ENCODE measurements around the gene POC1B.

The POC1B gene

GRCh38 chr12:89525824-89526770, at the start of gene POC1B:
TSS of gene POC1B (minus strand) at chr12:89526047. CDS start at chr12:89525895, 152 bp downstream.
- DNase-seq (ENCODE audit: low read depth, low spot score) = no peak

- DNase-seq (ENCODE audit: low read depth, low spot score) = no peak
Measured at GRCh38 chr12:89575374-89575773, 49.5 kb upstream of the POC1B start.

GRCh38 chr12:89574736-89575208, 48.9 kb upstream of the POC1B start:
- peak; percentile 56 for DNase-seq (ENCODE audit: low read depth, low spot score)

- DNase-seq (ENCODE audit: low read depth, low spot score) = no peak
Measured at GRCh38 chr12:89573051-89573810, 47.4 kb upstream of the POC1B start.

GRCh38 chr12:89571491-89572195, 45.8 kb upstream of the POC1B start:
- DNase-seq (ENCODE audit: low read depth, low spot score) = no peak

GRCh38 chr12:89568484-89568883, 42.6 kb upstream of the POC1B start:
- no peak for DNase-seq (ENCODE audit: low read depth, low spot score)

GRCh38 chr12:89567691-89568239, 41.9 kb upstream of the POC1B start:
- no peak for DNase-seq (ENCODE audit: low read depth, low spot score)

- DNase-seq (ENCODE audit: low read depth, low spot score) = no peak
Measured at GRCh38 chr12:89566615-89567014, 40.8 kb upstream of the POC1B start.

DNA sequence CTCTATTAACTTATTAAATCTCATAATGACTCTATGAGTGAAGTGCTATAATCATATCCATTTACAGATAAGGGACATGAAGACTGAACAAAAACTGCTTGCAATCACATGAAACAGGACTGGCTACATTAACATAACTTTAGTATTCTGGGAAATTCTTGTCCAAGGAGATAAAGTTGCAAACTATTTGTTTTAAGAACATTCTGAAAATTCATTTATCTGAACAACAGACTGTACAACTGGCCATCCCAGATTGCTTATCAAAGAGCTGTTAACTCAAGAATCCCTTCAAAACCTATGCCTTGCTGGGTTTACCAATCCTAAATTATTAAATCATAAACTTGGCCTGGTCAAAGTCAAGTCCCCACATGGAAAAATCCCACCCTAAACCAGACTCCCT, 39.2 kb upstream of the POC1B start:
- DNase-seq (ENCODE audit: low read depth, low spot score) = no peak

DNA sequence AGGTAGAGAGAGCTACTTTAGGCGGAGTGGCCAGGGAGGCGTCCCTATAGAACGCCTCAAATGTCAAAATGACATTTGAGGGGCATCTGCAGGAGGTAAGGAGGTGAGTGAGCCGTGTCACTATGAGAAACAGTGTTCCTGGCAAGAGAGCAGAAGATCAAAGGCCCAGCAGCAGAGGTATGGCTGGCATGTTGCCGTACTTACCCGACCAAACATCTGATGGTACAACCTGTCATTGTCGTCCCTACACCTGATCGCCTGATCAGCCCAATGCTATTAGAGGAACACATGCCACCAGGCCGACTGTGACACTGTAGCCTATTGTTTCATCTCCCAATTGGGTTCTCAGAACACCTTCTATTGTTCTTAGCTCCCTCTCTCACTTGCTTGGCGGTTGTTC, 33.9 kb upstream of the POC1B start:
- DNase-seq (ENCODE audit: low read depth, low spot score) = no peak

GRCh38 chr12:89556976-89557375, 31.1 kb upstream of the POC1B start:
- DNase-seq (ENCODE audit: low read depth, low spot score) = no peak

- DNase-seq (ENCODE audit: low read depth, low spot score) = no peak
Measured at GRCh38 chr12:89552376-89552775, 26.5 kb upstream of the POC1B start.

DNA sequence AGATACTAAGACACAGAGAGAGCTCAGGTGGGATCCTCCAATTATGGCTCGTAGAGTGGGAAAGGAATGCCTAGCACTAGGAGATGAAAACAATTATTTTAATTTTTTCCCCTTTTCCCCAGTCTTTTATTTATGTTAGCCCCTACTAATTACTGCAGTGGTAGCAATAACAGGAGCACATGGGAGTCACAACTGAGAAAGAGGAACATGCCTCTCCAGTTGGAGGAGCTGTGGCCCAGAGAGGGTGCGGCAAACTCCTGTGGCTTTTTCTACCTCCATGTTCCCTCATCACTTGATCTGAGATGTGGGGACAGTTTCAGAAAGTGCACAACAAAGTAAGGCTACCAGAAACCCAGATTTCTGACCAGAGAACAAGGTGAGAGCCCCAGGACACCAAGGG, 25.9 kb upstream of the POC1B start:
- no peak for DNase-seq (ENCODE audit: low read depth, low spot score)

DNA sequence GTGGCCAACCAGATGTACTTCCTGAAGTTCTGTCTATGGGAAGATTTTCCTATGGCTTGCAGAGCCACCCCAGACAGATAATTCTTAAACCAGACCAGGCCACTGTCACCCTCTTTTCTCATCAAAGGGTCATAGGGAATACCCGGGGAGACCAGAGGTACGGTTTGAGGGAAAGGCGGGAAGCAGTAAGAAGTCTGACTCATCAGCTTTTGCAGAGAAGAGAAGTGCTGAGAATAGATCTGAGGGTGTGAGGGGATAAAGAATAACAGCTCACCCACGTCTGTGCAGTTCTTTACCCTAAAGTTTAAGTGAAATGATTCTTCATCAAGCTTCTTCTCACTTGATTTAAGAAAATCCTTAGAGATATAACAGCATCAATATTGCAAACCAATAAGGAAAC, 21.3 kb upstream of the POC1B start:
- DNase-seq (ENCODE audit: low read depth, low spot score) = no peak

GRCh38 chr12:89546151-89546550, 20.3 kb upstream of the POC1B start:
- DNase-seq (ENCODE audit: low read depth, low spot score) = no peak

DNA sequence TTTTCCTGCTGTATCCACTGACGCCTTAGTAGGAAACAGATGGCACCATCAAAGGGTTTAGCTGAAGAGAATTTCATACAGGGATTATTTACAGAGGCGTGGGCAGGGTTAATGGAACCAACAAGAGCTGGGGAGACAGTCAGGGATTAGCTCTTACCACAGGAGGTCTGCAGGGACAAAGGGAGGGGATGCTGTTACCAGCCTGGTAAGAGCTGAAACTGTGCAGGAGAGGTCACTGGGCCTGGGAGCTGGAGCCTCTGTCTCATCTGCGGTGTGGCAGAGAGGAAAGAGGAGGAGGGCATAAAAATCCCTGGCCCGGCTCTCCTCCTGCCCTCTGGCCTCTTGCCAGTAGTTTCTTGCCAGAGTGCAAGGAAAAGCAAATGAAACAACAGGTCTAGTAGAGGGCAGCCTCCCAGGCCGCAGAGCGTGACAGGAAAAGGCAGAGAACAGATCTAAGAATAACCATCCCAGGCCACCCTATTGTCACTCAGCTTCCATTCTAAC, 18.9 kb upstream of the POC1B start:
- DNase-seq (ENCODE audit: low read depth, low spot score) = no peak

DNA sequence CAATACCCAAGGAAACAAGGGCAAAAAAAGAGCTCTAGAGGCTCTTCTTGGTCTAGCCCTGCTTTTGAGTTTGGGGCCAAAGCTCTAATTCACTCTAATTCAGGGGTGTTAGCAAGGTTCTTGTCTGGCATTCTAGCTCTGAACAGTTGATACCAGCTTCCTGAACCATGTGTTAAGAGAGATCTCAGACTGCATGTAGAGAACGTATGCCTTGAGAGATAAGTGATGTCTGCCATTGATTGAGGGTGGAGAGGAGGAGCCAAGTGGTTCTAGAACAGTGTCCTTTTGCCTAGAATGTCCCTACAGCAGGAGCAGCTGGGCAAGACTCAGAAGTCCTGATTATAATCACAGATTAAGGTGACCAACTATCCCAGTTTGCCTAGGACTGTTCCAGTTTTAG, 18.2 kb upstream of the POC1B start:
- no peak for DNase-seq (ENCODE audit: low read depth, low spot score)

DNA sequence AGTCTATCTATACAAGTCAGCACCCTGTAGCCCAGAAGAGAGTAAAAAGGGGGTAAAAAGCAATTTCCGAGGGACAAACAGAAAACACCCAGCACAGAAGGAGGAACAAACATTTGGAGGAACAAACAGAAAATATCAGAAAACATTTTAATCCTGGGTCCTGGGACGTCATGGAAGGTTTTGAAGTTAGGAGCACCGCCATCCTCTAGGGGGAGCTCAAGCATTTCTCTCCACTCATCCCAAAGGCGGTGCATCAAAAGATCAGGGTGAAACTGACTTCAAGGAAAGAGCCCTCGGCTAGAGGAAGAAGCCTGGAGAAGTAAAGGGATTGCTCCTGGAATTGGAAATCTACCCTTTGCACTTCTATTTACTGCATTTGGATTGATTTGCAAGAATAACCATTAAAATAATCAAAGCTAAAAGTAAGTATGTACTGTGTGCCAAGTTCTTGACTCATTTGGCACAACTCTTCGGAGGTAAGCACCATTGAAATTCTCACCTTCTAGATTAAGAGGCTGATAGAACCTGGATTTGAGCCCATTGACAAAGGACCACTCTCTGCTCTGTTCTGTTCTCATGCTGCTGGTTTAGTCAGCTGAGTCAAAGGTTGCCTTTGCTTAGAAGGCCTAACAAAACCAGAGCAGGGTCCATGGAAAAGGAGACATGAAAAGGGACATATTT, 17.2 kb upstream of the POC1B start:
- DNase-seq (ENCODE audit: low read depth, low spot score) = no peak

DNA sequence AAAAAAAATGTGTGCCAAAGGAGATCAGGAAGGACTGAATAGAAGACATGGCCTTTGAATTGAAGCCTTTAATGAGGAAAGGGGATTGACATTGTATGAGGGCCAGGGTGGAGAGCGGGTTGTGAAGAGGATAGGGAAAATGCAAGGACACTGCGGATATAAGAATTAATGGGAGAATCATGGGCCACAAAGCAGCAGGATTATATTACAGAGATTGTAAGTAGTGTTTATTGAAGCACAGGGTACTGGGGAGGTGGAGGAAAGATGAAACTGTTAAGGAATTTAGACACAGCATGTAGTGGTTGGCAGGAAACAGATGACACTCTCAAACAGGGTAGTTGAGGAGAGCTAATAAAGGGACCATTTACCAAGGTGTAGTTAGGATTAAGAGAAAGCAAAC, 16.4 kb upstream of the POC1B start:
- no peak for DNase-seq (ENCODE audit: low read depth, low spot score)

DNA sequence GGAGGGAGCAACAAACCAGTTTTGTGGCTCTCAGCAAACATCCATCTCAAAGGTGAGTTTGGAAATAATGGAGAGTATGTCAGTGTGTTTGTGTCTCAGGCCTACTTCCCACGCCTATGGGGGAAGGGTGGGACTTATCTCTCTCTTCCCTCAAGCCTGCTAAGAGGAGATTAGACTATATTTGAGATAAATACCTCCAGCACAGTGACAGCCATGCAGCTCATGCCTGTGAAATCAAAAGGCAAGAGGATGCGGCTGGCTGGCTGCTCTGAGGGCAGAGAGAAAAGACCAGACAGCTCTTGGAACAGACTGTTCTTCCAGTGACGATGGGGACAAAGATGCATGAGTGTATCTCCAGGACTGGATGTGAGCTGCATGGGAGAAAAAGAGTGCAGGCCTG, 14.7 kb upstream of the POC1B start:
- DNase-seq (ENCODE audit: low read depth, low spot score) = no peak

Measured in smooth muscle cell of the brain vasculature (primary cell).